ENCODE measurements around the gene PLXNB2. TPM values are rescaled to one million over a fixed set of nuclear protein-coding genes. Genes with fewer than 3 reads are reported as not detected.

PLXNB2 gene
- total RNA-seq, 1 donor from 2014 or later = 20.6 TPM

- H3K36me3 Mint-ChIP-seq (ENCODE audit: low read depth) = no peaks in the 10 kb centered on the region
- POLR2A ChIA-PET = interaction anchor here (0.6 to 1.6 kb wide), 5 partner anchors 21 to 70 kb away, joined by 3 to 8 read pairs (median 5); partner anchors contain the start of gene HDAC10
These were observed 35.2 kb downstream of the PLXNB2 start for GRCh38 chr22:50272044-50272802.

DNA sequence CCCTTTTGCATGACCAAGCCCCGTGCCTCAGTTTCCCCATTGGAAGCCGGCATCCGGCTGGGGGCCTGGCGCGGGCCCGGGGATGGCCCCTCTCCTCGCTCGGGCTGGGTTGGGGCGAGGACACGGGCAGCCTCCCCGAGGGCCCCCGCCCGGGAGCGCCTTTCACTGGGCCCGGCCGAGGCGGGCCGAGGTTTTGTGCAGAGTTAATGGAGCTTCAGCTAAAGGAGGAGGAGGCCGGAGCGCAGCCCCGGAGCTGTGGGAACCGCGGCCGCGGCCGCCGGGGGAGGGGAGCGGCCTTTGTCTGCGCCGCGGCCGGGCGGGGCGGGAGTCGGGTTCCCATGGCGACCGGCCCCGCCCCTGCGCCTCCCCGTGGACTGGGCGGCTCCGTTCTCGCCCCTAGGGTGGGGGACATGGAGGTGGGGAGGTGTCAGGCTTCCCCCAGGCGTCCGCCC is 35.9 kb downstream of the PLXNB2 start:
- Mint-ChIP-seq H3K4me1 (peaks cover 17% of the 10 kb centered on the region), H3K9me3 (no peaks in the 10 kb centered on the region), H3K27me3 (no peaks in the 10 kb centered on the region), H3K4me3 (no peak overlapping the region), H3K36me3 (ENCODE audit: low read depth) (no peaks in the 10 kb centered on the region), H3K27ac (no peak overlapping the region)
- DNase-seq (peak; percentile 56), ATAC-seq (ENCODE audit: low read depth) (peak; percentile 31)
- ChIA-PET POLR2A (interaction anchor here (0.6 to 1.6 kb wide), 3 partner anchors 20 to 63 kb away, joined by 3 to 5 read pairs (median 5); partner anchors contain the start of gene HDAC10), CTCF (interaction anchor here (1.3 to 3.8 kb wide), 3 partner anchors 19 to 70 kb away, joined by 4 to 22 read pairs (median 11); partner anchors contain the start of gene DENND6B)
- TF ChIP-seq CTCF (IDR thresholded peaks at IDR 0.05) = no peak
- intact Hi-C loops (cut with micrococcal nuclease) = loop anchor here (2.0 kb wide), 1 partner anchor 21 kb away; no protein-coding TSS in a partner anchor

More at GRCh38 chr22:50272044-50272802, 35.2 kb downstream of the PLXNB2 start:
- CTCF ChIA-PET = interaction anchor here (1.3 to 3.8 kb wide), 3 partner anchors 20 to 69 kb away, joined by 4 to 22 read pairs (median 11); partner anchors contain the start of gene DENND6B
- no peak for TF ChIP-seq CTCF (IDR thresholded peaks at IDR 0.05)
- Mint-ChIP-seq H3K4me3 (no peak overlapping the region), H3K4me1 (peaks cover 17% of the 10 kb centered on the region), H3K27ac (no peak overlapping the region), H3K27me3 (no peaks in the 10 kb centered on the region), H3K9me3 (no peaks in the 10 kb centered on the region)
- ATAC-seq (ENCODE audit: low read depth) (no peak), DNase-seq (no peak)
- intact Hi-C loops (cut with micrococcal nuclease) = no loop called here

DNA sequence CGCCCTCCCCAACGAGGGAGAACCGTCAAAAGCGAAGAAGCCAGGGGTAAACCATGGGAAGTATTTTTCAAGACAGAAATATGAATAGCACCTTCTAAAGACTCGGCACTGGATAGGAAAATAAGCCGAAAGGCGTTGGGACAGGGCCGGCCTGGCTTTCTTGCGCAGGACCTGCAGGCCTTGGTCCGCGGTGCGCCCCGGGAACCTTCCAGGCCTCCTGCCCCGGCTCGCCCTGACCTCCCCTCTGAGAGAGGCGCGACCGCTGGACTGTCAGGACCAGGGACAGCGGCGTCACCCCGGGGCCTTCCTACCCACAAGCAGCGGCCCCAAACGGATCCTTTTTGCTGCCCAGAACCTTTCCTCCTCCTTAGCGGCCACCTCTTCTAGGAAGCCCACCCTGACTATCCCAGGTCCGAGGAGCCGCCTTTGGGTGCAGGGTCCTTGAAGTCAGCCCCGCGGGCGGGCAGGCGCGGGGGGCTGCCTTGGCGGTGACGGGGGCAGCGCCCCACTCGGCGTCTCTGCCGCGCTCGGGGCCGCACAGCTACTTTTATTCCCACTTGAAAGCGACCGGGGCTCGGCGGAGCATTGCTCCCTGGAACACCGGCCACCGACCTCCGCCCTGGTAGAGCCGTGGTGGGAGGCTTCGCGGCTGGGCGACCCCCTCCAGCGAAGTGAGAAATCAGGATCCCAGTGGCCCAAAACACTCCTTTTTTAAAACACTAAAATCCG is 36.6 kb downstream of the PLXNB2 start:
- DNase-seq (peak; percentile 67), ATAC-seq (ENCODE audit: low read depth) (peak; percentile 46)
- intact Hi-C loops (cut with micrococcal nuclease) = loop anchor here (1.0 to 2.0 kb wide), 4 partner anchors 9 to 349 kb away; no protein-coding TSS in a partner anchor
- ChIA-PET CTCF (interaction anchor here (1.3 to 3.8 kb wide), 2 partner anchors 18 to 57 kb away, joined by 4 to 22 read pairs; partner anchors contain the start of gene DENND6B), POLR2A (interaction anchor here (0.6 to 1.2 kb wide), 4 partner anchors 19 to 80 kb away, joined by 3 to 5 read pairs (median 4); partner anchors contain the start of gene TUBGCP6)
- Mint-ChIP-seq H3K4me1 (peaks cover 17% of the 10 kb centered on the region), H3K36me3 (ENCODE audit: low read depth) (no peaks in the 10 kb centered on the region), H3K9me3 (no peaks in the 10 kb centered on the region), H3K27ac (no peak overlapping the region), H3K4me3 (peak overlapping the region; percentile 73), H3K27me3 (no peaks in the 10 kb centered on the region)
- no peak for TF ChIP-seq CTCF (IDR thresholded peaks at IDR 0.05)

GRCh38 chr22:50269970-50270665 is 37.3 kb downstream of the PLXNB2 start, which contains the start of gene MAPK11:
Gene MAPK11, minus strand, starts transcription at chr22:50270380. Its CDS starts 88 bp downstream, at chr22:50270292.
- POLR2A ChIA-PET = interaction anchor here (1.0 to 1.2 kb wide), 2 partner anchors 25 to 79 kb away, joined by 4 read pairs; partner anchors contain the start of gene TUBGCP6

More at GRCh38 chr22:50269970-50270665, 37.3 kb downstream of the PLXNB2 start, which contains the start of gene MAPK11:
- Mint-ChIP-seq H3K27ac (no peak within 1 kb of the TSS), H3K4me1 (peaks cover 19% of the 10 kb centered on the region), H3K9me3 (no peaks in the 10 kb centered on the region), H3K36me3 (ENCODE audit: low read depth) (no peaks in the 10 kb centered on the region), H3K27me3 (no peaks in the 10 kb centered on the region), H3K4me3 (peak within 1 kb of the TSS; percentile 73)
- peak; percentile 60 for DNase-seq
- no peak for TF ChIP-seq CTCF (IDR thresholded peaks at IDR 0.05)
- intact Hi-C loops (cut with micrococcal nuclease) = loop anchor here (1.0 to 2.0 kb wide), 4 partner anchors 8 to 350 kb away; no protein-coding TSS in a partner anchor
- ATAC-seq (ENCODE audit: low read depth) = peak; percentile 56
- CTCF ChIA-PET = no interaction called here

Measured in activated B cell treated with CpG ODN at 0.5 μM for 24 hours (primary cell).